ENCODE measurements around the gene AKAP13. TPM values are rescaled to one million over a fixed set of nuclear protein-coding genes. Genes with fewer than 3 reads are reported as not detected.

Gene AKAP13
- total RNA-seq, 1 experiment from 2014 or later = 47.3 TPM

- H3K27ac ChIP-seq (ENCODE audit: insufficient read length, low read depth, low read length) = no peak overlapping the region
- H3K14ac ChIP-seq (ENCODE audit: insufficient read depth, low read length) = no peak overlapping the region
- no peak overlapping the region for H3K23ac ChIP-seq (ENCODE audit: insufficient read length, low read depth, low read length)
- no peak overlapping the region for H3K18ac ChIP-seq (ENCODE audit: insufficient read length, low read depth, low read length)
- H3K9ac ChIP-seq (ENCODE audit: extremely low read depth, insufficient read length, low read length) = no peak overlapping the region
- no peaks in the 10 kb centered on the region for H4K20me1 ChIP-seq (ENCODE audit: control insufficient read depth, insufficient read depth, insufficient read length)
- no CpG with 5 or more reads among the region's 4 CpGs for WGBS (ENCODE audit: extremely low coverage, insufficient read length, low lambda C conversion rate)
- no peak for TF ChIP-seq CTCF (conservative IDR thresholded peaks at IDR 0.05)
- H3K27ac Mint-ChIP-seq = no peak overlapping the region
- no peak overlapping the region for H3K4me2 ChIP-seq (ENCODE audit: insufficient read depth, insufficient read length, low read length)
- no peak overlapping the region for H2BK12ac ChIP-seq (ENCODE audit: insufficient read length, low read depth, low read length)
- no peak overlapping the region for H4K5ac ChIP-seq (ENCODE audit: insufficient read length, low read depth, low read length)
- no peaks in the 10 kb centered on the region for H3K27me3 ChIP-seq (ENCODE audit: insufficient read depth, low read length)
- DNase-seq = no peak
- H3K4ac ChIP-seq (ENCODE audit: low read depth, low read length) = no peak overlapping the region
- no peaks in the 10 kb centered on the region for H3K4me1 Mint-ChIP-seq
- no peak overlapping the region for H3T11ph ChIP-seq (ENCODE audit: low read length)
- no peaks in the 10 kb centered on the region for H3K4me1 ChIP-seq (ENCODE audit: insufficient read depth, low read length)
- H3K79me2 ChIP-seq (ENCODE audit: insufficient read depth, low read length) = no peaks in the 10 kb centered on the region
- no peak overlapping the region for H4K8ac ChIP-seq (replicated peaks; ENCODE audit: insufficient read length, low read depth, low read length)
- no peaks in the 10 kb centered on the region for H3K9me3 Mint-ChIP-seq
- no peak overlapping the region for H2AK5ac ChIP-seq (ENCODE audit: insufficient read length, low read length)
- H2BK20ac ChIP-seq (ENCODE audit: low read depth, low read length, poor library complexity, severe bottlenecking) = no peak overlapping the region
- H2BK120ac ChIP-seq (ENCODE audit: low read depth, low read length, poor library complexity, severe bottlenecking) = no peak overlapping the region
- H3K9me3 ChIP-seq (ENCODE audit: control insufficient read depth, low read depth, low read length) = no peaks in the 10 kb centered on the region
- no peak overlapping the region for H2AFZ ChIP-seq (ENCODE audit: low read length)
- no peaks in the 10 kb centered on the region for H3K36me3 Mint-ChIP-seq (ENCODE audit: insufficient read depth in 1 of 3, low read depth in 3 of 3)
- no peak overlapping the region for H4K91ac ChIP-seq (ENCODE audit: insufficient read length, low read depth, low read length)
- no peaks in the 10 kb centered on the region for H3K23me2 ChIP-seq (ENCODE audit: insufficient read length, low read depth, low read length, poor library complexity, severe bottlenecking)
- H3K79me1 ChIP-seq (ENCODE audit: insufficient read depth, low read depth, low read length, poor library complexity, severe bottlenecking) = no peaks in the 10 kb centered on the region
- H3K4me3 Mint-ChIP-seq = no peak overlapping the region
- H3K27me3 Mint-ChIP-seq (ENCODE audit: low read depth) = peaks cover 6% of the 10 kb centered on the region; the same call in 1 of the 2 replicates
- H2BK5ac ChIP-seq (ENCODE audit: insufficient read length, low read length) = no peak overlapping the region
- no peak overlapping the region for H3K56ac ChIP-seq (ENCODE audit: insufficient read length, low read depth, low read length)
- no peak overlapping the region for H2BK15ac ChIP-seq (ENCODE audit: low read depth, low read length)
These were observed 19.1 kb upstream of the AKAP13 start for GRCh38 chr15:85361323-85361722.
